SK-N-SH treated with all-trans-retinoic acid at 6 μM for 48 hours (cell line): ENCODE results near the gene P2RX5.

Experiments
- ARNTL ChIP-seq: fragments of 450-650 bp; formaldehyde crosslinking; IDR thresholded peaks from 2 replicates; pipeline ENCODE4 v1.5.0; 2020; ENCODE audit warnings: low read depth, mild to moderate bottlenecking, moderate library complexity, borderline replicate concordance
- BACH2 ChIP-seq: fragments of 250-450 bp; sonication (Bioruptor Pico); IDR thresholded peaks from 2 replicates; pipeline ENCODE4 v1.9.0; 2021; ENCODE audit warnings: mild to moderate bottlenecking, borderline replicate concordance
- PPARA ChIP-seq: fragments of 250-450 bp; sonication (Bioruptor Pico); IDR thresholded peaks from 2 replicates; pipeline ENCODE4 v1.5.0; 2020; ENCODE audit warnings: mild to moderate bottlenecking, borderline replicate concordance
- SNAI2 ChIP-seq: fragments of 250-450 bp; sonication (Bioruptor Pico); IDR thresholded peaks from 2 replicates; pipeline ENCODE4 v1.5.0; 2020; ENCODE audit warnings: mild to moderate bottlenecking, moderate library complexity
- TCF4 ChIP-seq: fragments of 250-450 bp; sonication (Bioruptor Pico); IDR thresholded peaks from 2 replicates; pipeline ENCODE4 v1.8.0; 2021; ENCODE audit warnings: mild to moderate bottlenecking, moderate library complexity, borderline replicate concordance
- ZFP3 ChIP-seq: fragments of 250-450 bp; sonication (Bioruptor Pico); IDR thresholded peaks from 2 replicates; pipeline ENCODE4 v1.5.0; 2020; ENCODE audit warnings: mild to moderate bottlenecking, moderate library complexity
- ZNF70 ChIP-seq: fragments of 450-650 bp; formaldehyde crosslinking; IDR thresholded peaks from 2 replicates; pipeline ENCODE4 v1.5.0; 2020; ENCODE audit warnings: mild to moderate bottlenecking, moderate library complexity
- TF ChIP-seq, protein P1 (sequence below): fragments of 250-450 bp; sonication (Bioruptor Pico); IDR thresholded peaks from 2 replicates; pipeline ENCODE4 v1.5.1; 2020; ENCODE audit warnings: low read depth, mild to moderate bottlenecking, moderate library complexity
- TF ChIP-seq, protein P2 (sequence below): fragments of 250-450 bp; sonication (Bioruptor Pico); IDR thresholded peaks from 2 replicates; pipeline ENCODE4 v1.8.0; 2020; ENCODE audit warnings: mild to moderate bottlenecking, moderate library complexity, borderline replicate concordance
- TF ChIP-seq, protein P3 (sequence below): fragments of 250-450 bp; sonication (Bioruptor Pico); IDR thresholded peaks from 2 replicates; pipeline ENCODE4 v1.5.0; 2020; ENCODE audit warnings: mild to moderate bottlenecking, moderate library complexity

DNA sequence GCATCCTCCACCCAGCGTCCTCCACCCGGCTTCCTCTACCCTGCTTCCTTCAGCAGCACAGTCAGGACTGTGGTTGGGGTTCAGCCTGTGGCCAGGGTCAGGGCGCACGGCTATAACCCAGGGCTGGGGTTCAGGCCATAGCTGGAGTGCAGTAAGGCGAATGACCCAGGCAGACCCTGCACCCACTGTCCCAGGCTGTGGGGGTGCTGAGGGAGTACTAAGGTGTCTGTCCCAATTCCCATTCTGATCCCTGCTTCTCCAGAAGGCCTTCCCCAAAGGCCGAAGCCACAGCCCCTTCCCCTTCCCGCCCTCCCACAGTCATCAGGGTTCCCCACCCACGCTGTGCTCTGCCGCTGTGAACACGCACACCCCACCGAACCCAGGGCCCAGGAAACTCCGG is 14.9 kb downstream of the P2RX5 start:
- no peak for TF ChIP-seq ZNF70 (CRISPR knock-in tag)
- TF ChIP-seq, protein P1, sequence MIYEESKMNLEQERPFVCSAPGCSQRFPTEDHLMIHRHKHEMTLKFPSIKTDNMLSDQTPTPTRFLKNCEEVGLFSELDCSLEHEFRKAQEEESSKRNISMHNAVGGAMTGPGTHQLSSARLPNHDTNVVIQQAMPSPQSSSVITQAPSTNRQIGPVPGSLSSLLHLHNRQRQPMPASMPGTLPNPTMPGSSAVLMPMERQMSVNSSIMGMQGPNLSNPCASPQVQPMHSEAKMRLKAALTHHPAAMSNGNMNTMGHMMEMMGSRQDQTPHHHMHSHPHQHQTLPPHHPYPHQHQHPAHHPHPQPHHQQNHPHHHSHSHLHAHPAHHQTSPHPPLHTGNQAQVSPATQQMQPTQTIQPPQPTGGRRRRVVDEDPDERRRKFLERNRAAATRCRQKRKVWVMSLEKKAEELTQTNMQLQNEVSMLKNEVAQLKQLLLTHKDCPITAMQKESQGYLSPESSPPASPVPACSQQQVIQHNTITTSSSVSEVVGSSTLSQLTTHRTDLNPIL (CRISPR knock-in tag): no peak
- no peak for TF ChIP-seq ZFP3 (CRISPR knock-in tag)
- no peak for TF ChIP-seq SNAI2 (CRISPR knock-in tag)
- TF ChIP-seq, protein P2, sequence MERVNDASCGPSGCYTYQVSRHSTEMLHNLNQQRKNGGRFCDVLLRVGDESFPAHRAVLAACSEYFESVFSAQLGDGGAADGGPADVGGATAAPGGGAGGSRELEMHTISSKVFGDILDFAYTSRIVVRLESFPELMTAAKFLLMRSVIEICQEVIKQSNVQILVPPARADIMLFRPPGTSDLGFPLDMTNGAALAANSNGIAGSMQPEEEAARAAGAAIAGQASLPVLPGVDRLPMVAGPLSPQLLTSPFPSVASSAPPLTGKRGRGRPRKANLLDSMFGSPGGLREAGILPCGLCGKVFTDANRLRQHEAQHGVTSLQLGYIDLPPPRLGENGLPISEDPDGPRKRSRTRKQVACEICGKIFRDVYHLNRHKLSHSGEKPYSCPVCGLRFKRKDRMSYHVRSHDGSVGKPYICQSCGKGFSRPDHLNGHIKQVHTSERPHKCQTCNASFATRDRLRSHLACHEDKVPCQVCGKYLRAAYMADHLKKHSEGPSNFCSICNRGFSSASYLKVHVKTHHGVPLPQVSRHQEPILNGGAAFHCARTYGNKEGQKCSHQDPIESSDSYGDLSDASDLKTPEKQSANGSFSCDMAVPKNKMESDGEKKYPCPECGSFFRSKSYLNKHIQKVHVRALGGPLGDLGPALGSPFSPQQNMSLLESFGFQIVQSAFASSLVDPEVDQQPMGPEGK (CRISPR knock-in tag): no peak
- TF ChIP-seq BACH2: no peak
- TF ChIP-seq, protein P3, sequence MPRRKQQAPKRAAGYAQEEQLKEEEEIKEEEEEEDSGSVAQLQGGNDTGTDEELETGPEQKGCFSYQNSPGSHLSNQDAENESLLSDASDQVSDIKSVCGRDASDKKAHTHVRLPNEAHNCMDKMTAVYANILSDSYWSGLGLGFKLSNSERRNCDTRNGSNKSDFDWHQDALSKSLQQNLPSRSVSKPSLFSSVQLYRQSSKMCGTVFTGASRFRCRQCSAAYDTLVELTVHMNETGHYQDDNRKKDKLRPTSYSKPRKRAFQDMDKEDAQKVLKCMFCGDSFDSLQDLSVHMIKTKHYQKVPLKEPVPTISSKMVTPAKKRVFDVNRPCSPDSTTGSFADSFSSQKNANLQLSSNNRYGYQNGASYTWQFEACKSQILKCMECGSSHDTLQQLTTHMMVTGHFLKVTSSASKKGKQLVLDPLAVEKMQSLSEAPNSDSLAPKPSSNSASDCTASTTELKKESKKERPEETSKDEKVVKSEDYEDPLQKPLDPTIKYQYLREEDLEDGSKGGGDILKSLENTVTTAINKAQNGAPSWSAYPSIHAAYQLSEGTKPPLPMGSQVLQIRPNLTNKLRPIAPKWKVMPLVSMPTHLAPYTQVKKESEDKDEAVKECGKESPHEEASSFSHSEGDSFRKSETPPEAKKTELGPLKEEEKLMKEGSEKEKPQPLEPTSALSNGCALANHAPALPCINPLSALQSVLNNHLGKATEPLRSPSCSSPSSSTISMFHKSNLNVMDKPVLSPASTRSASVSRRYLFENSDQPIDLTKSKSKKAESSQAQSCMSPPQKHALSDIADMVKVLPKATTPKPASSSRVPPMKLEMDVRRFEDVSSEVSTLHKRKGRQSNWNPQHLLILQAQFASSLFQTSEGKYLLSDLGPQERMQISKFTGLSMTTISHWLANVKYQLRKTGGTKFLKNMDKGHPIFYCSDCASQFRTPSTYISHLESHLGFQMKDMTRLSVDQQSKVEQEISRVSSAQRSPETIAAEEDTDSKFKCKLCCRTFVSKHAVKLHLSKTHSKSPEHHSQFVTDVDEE (CRISPR knock-in tag): no peak
- no peak for TF ChIP-seq TCF4 (CRISPR knock-in tag)
- TF ChIP-seq PPARA (CRISPR knock-in tag): no peak
- no peak for TF ChIP-seq ARNTL (CRISPR knock-in tag)
